SK-N-SH treated with all-trans-retinoic acid at 6 μM for 48 hours (cell line): ENCODE results near the gene RANBP1.

ENCODE experiments used
- ATAC-seq: fragments of 200-7000 bp; cut with Tn5 transposase; 3 replicates; pipeline ENCODE4 v1.9.1; 2020; ENCODE audit warnings: mild to moderate bottlenecking, moderate library complexity
- ARNTL ChIP-seq: fragments of 450-650 bp; formaldehyde crosslinking; IDR thresholded peaks from 2 replicates; pipeline ENCODE4 v1.5.0; 2020; ENCODE audit warnings: low read depth, mild to moderate bottlenecking, moderate library complexity, borderline replicate concordance
- BACH2 ChIP-seq: fragments of 250-450 bp; sonication (Bioruptor Pico); IDR thresholded peaks from 2 replicates; pipeline ENCODE4 v1.9.0; 2021; ENCODE audit warnings: mild to moderate bottlenecking, borderline replicate concordance
- CSDC2 ChIP-seq: fragments of 250-450 bp; sonication (Bioruptor Pico); IDR thresholded peaks from 2 replicates; pipeline ENCODE4 v1.5.0; 2020; ENCODE audit warnings: mild to moderate bottlenecking, moderate library complexity
- CSRNP3 ChIP-seq: fragments of 250-450 bp; sonication (Bioruptor Pico); IDR thresholded peaks from 2 replicates; pipeline ENCODE4 v1.5.1; 2021; ENCODE audit warnings: mild to moderate bottlenecking, moderate library complexity
- ESRRG ChIP-seq: fragments of 250-450 bp; sonication (Bioruptor Pico); IDR thresholded peaks from 2 replicates; pipeline ENCODE4 v1.6.1; 2021; ENCODE audit warnings: mild to moderate bottlenecking
- GLIS3 ChIP-seq: fragments of 250-450 bp; sonication (Bioruptor Pico); IDR thresholded peaks from 2 replicates; pipeline ENCODE4 v1.5.0; 2020; ENCODE audit warnings: mild to moderate bottlenecking, moderate library complexity
- ISL1 ChIP-seq: fragments of 250-450 bp; sonication (Bioruptor Pico); IDR thresholded peaks from 2 replicates; pipeline ENCODE4 v2.1.2; 2022; ENCODE audit warnings: mild to moderate bottlenecking, moderate library complexity
- OSR1 ChIP-seq: fragments of 250-450 bp; sonication (Bioruptor Pico); IDR thresholded peaks from 2 replicates; pipeline ENCODE4 v1.8.0; 2022; ENCODE audit warnings: moderate library complexity, mild to moderate bottlenecking, inconsistent platforms
- PATZ1 ChIP-seq: fragments of 250-450 bp; sonication (Bioruptor Pico); IDR thresholded peaks from 2 replicates; pipeline ENCODE4 v1.8.0; 2020; ENCODE audit warnings: mild to moderate bottlenecking, moderate library complexity, borderline replicate concordance
- PPARA ChIP-seq: fragments of 250-450 bp; sonication (Bioruptor Pico); IDR thresholded peaks from 2 replicates; pipeline ENCODE4 v1.5.0; 2020; ENCODE audit warnings: mild to moderate bottlenecking, borderline replicate concordance
- RARB ChIP-seq: fragments of 250-450 bp; sonication (Bioruptor Pico); IDR thresholded peaks from 2 replicates; pipeline ENCODE4 v1.8.0; 2021; ENCODE audit warnings: mild to moderate bottlenecking, moderate library complexity
- SNAI2 ChIP-seq: fragments of 250-450 bp; sonication (Bioruptor Pico); IDR thresholded peaks from 2 replicates; pipeline ENCODE4 v1.5.0; 2020; ENCODE audit warnings: mild to moderate bottlenecking, moderate library complexity
- TCF4 ChIP-seq: fragments of 250-450 bp; sonication (Bioruptor Pico); IDR thresholded peaks from 2 replicates; pipeline ENCODE4 v1.8.0; 2021; ENCODE audit warnings: mild to moderate bottlenecking, moderate library complexity, borderline replicate concordance
- TOX ChIP-seq: fragments of 250-450 bp; sonication (Bioruptor Pico); IDR thresholded peaks from 2 replicates; pipeline ENCODE4 v1.8.0; 2021; ENCODE audit warnings: mild to moderate bottlenecking, moderate library complexity, borderline replicate concordance
- TSHZ2 ChIP-seq: fragments of 250-450 bp; sonication (Bioruptor Pico); IDR thresholded peaks from 2 replicates; pipeline ENCODE4 v1.5.0; 2020; ENCODE audit warnings: mild to moderate bottlenecking, moderate library complexity
- ZC3H10 ChIP-seq: fragments of 250-450 bp; sonication (Bioruptor Pico); IDR thresholded peaks from 2 replicates; pipeline ENCODE4 v1.5.1; 2021; ENCODE audit warnings: mild to moderate bottlenecking, moderate library complexity
- ZFP3 ChIP-seq: fragments of 250-450 bp; sonication (Bioruptor Pico); IDR thresholded peaks from 2 replicates; pipeline ENCODE4 v1.5.0; 2020; ENCODE audit warnings: mild to moderate bottlenecking, moderate library complexity
- ZFP30 ChIP-seq: fragments of 450-650 bp; formaldehyde crosslinking; IDR thresholded peaks from 2 replicates; pipeline ENCODE4 v1.5.0; 2022; ENCODE audit warnings: mild to moderate bottlenecking, moderate library complexity
- ZNF565 ChIP-seq: fragments of 450-650 bp; formaldehyde crosslinking; conservative IDR thresholded peaks from 2 replicates; pipeline ENCODE4 v1.5.0; 2020; ENCODE audit warnings: low read depth, mild to moderate bottlenecking, moderate library complexity
- ZNF70 ChIP-seq: fragments of 450-650 bp; formaldehyde crosslinking; IDR thresholded peaks from 2 replicates; pipeline ENCODE4 v1.5.0; 2020; ENCODE audit warnings: mild to moderate bottlenecking, moderate library complexity
- ZNF8 ChIP-seq: fragments of 450-650 bp; formaldehyde crosslinking; IDR thresholded peaks from 2 replicates; pipeline ENCODE4 v1.5.0; 2020; ENCODE audit warnings: mild to moderate bottlenecking, moderate library complexity
- TF ChIP-seq, protein P1 (sequence below): fragments of 250-450 bp; sonication (Bioruptor Pico); IDR thresholded peaks from 2 replicates; pipeline ENCODE4 v1.5.1; 2020; ENCODE audit warnings: low read depth, mild to moderate bottlenecking, moderate library complexity

The RANBP1 gene

GRCh38 chr22:20169253-20169822 is 53.4 kb downstream of the RANBP1 start:
- ATAC-seq, result no peak
- TF ChIP-seq TSHZ2 (CRISPR knock-in tag), result no peak
- TF ChIP-seq, protein P1, sequence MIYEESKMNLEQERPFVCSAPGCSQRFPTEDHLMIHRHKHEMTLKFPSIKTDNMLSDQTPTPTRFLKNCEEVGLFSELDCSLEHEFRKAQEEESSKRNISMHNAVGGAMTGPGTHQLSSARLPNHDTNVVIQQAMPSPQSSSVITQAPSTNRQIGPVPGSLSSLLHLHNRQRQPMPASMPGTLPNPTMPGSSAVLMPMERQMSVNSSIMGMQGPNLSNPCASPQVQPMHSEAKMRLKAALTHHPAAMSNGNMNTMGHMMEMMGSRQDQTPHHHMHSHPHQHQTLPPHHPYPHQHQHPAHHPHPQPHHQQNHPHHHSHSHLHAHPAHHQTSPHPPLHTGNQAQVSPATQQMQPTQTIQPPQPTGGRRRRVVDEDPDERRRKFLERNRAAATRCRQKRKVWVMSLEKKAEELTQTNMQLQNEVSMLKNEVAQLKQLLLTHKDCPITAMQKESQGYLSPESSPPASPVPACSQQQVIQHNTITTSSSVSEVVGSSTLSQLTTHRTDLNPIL, result no peak
- no peak for TF ChIP-seq GLIS3 (CRISPR knock-in tag)
- TF ChIP-seq ZNF565, result no peak
- TF ChIP-seq ZFP30 (CRISPR knock-in tag), result no peak
- no peak for TF ChIP-seq ZNF8
- no peak for TF ChIP-seq BACH2 (CRISPR knock-in tag)

GRCh38 chr22:20170170-20170569 is 54.3 kb downstream of the RANBP1 start:
- TF ChIP-seq ZC3H10 (CRISPR knock-in tag), result no peak
- TF ChIP-seq, protein P1, result no peak
- TF ChIP-seq PATZ1 (CRISPR knock-in tag), result no peak
- TF ChIP-seq CSDC2 (CRISPR knock-in tag), result no peak
- no peak for TF ChIP-seq TCF4 (CRISPR knock-in tag)
- TF ChIP-seq BACH2 (CRISPR knock-in tag), result no peak
- no peak for TF ChIP-seq TOX (CRISPR knock-in tag)
- no peak for TF ChIP-seq ZNF70 (CRISPR knock-in tag)
- TF ChIP-seq ARNTL (CRISPR knock-in tag), result no peak
- TF ChIP-seq ESRRG (CRISPR knock-in tag), result no peak
- TF ChIP-seq ZNF565, result no peak
- TF ChIP-seq TSHZ2 (CRISPR knock-in tag), result no peak
- no peak for TF ChIP-seq GLIS3 (CRISPR knock-in tag)
- no peak for TF ChIP-seq PPARA (CRISPR knock-in tag)
- no peak for TF ChIP-seq RARB (CRISPR knock-in tag)
- TF ChIP-seq SNAI2 (CRISPR knock-in tag), result no peak
- TF ChIP-seq, all 23 proteins: peak for 0
- ATAC-seq, result no peak

DNA sequence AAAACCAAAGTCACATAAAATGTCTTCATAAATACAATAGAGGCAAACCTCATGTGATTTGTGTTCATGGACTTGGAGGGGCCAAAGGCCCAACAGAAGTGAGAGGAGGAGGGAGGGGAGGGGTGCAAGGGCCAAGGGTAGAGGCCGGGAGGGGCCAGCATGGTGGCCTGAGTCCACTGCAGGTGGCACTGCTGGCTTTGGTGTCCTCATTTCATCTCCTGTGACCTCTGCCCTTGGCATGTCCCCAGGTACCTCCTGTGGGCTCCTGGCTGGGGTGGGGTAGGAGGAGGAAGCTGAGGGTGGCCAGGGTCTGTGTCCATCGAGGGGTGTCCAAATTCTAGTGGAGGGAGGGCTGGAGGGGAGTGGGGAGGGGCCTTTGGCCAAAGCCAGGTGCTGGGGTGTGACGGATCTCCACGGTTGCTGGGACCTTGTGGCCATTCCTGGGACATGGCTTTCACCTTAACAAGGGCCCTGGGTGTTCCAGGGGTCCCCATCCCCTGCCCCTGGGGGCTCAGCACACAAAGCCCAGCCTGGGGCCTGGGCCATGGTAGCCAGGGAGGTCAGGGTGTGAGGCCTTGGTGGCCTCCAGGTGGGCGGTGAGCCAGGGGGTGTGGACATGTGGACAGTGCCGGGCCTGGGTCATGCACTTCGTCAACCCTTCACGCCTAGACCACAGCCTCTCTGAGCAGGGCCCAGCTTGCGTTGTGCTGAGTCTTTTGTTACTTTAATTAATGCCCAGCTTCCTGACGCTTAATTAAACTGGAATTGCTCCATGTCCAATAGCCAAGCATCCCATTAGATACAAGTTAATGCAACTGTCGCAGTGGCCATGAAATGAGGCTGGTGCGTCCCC is 55.6 kb downstream of the RANBP1 start:
- no peak for ATAC-seq
- TF ChIP-seq ZFP3 (no peak), GLIS3 (CRISPR knock-in tag) (no peak), ZNF565 (no peak), ISL1 (no peak), ESRRG (CRISPR knock-in tag) (no peak), RARB (CRISPR knock-in tag) (no peak), BACH2 (CRISPR knock-in tag) (no peak), TCF4 (CRISPR knock-in tag) (no peak), OSR1 (no peak), CSDC2 (CRISPR knock-in tag) (no peak), CSRNP3 (no peak)
- TF ChIP-seq, protein P1, result no peak
